ENCODE results near the gene LETM1. TPM values are rescaled to one million over a fixed set of nuclear protein-coding genes. Genes with fewer than 3 reads are reported as not detected.
A peak's percentile ranks its signal among the peaks of the same experiment; 100 is the strongest.

The LETM1 gene
- total and polyA plus RNA-seq, 2 of the 13 experiments (the other 11 are each of a cell fraction or from before 2014, with no cell fraction given) = 9.7 to 41.6 TPM

- TF ChIP-seq, protein P1, sequence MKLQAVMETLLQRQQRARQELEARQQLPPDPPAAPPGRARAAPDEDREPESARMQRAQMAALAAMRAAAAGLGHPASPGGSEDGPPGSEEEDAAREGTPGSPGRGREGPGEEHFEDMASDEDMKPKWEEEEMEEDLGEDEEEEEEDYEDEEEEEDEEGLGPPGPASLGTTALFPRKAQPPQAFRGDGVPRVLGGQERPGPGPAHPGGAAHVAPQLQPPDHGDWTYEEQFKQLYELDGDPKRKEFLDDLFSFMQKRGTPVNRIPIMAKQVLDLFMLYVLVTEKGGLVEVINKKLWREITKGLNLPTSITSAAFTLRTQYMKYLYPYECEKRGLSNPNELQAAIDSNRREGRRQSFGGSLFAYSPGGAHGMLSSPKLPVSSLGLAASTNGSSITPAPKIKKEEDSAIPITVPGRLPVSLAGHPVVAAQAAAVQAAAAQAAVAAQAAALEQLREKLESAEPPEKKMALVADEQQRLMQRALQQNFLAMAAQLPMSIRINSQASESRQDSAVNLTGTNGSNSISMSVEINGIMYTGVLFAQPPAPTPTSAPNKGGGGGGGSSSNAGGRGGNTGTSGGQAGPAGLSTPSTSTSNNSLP (IDR thresholded peaks at IDR 0.05; ENCODE audit: low read depth, low read length) = no peak
- peak; percentile 45; the same call in 1 of the 2 replicates for TF ChIP-seq ZC3H4 (CRISPR knock-in tag; IDR thresholded peaks at IDR 0.05; ENCODE audit: borderline replicate concordance)
- no peak for TF ChIP-seq FOSL1 (CRISPR knock-in tag; IDR thresholded peaks at IDR 0.05; ENCODE audit: borderline replicate concordance)
- no peak for TF ChIP-seq SAP130 (CRISPR knock-in tag; IDR thresholded peaks at IDR 0.05; ENCODE audit: low read depth)
Measured at GRCh38 chr4:1765409-1766072, 90.4 kb downstream of the LETM1 start (continued).

GRCh38 chr4:1764670-1765069, 91.3 kb downstream of the LETM1 start:
- in situ Hi-C loops (cut with HindIII; ENCODE audit: extremely low pct_ligation_motif_present, low pct_unique_long_range_greater_than_20kb) (no loop called here), intact Hi-C loops (cut with micrococcal nuclease; ENCODE audit: unreplicated experiment) (no loop called here)
- FAIRE-seq = no peak
- no peaks in the 10 kb centered on the region for H3K79me2 ChIP-seq (ENCODE audit: insufficient read depth, low read length)
- no TSS peak for BruUV-seq (replicated peaks)
- H3K9me3 ChIP-seq (ENCODE audit: low read length) = no peaks in the 10 kb centered on the region
- CTCF ChIA-PET (ENCODE audit: low intra/inter-chr PET ratio, low total read pairs) = interaction anchor here (2.0 to 2.2 kb wide), 2 partner anchors 16 to 45 kb away, joined by 6 to 14 read pairs; no protein-coding TSS in a partner anchor
- ATAC-seq = no peak
- no peaks in the 10 kb centered on the region for H4K20me1 ChIP-seq (ENCODE audit: insufficient read depth, low read length)
- no peak for DNase-seq (ENCODE audit: low spot score)
- POLR2A ChIA-PET = interaction anchor here (0.9 to 34.3 kb wide), 6 partner anchors 8 to 44 kb away, joined by 3 to 1258 read pairs (median 18); partner anchors contain the start of gene FGFR3
- no peaks in the 10 kb centered on the region for H3K36me3 ChIP-seq (replicated peaks in 1 of 2; ENCODE audit: control insufficient read depth in 1 of 2, insufficient read depth in 2 of 2, low read length in 2 of 2)
- no peak overlapping the region for H3K4me3 ChIP-seq (replicated peaks in 1 of 3; ENCODE audit: insufficient read depth in 1 of 3, low read depth in 2 of 3, low read length in 3 of 3)
- H3K27me3 ChIP-seq (ENCODE audit: control insufficient read depth in 1 of 2, insufficient read depth in 2 of 2, low read length in 2 of 2) = no peaks in the 10 kb centered on the region
- peak overlapping the region; percentile 95; the same call in 1 of the 2 replicates for H3K4me2 ChIP-seq (ENCODE audit: low read depth, low read length)
- no peak overlapping the region for H3K9ac ChIP-seq (ENCODE audit: insufficient read depth, low read depth, low read length)
- peak overlapping the region; percentile 93 for H3K27ac ChIP-seq (ENCODE audit: extremely low read length, insufficient read depth, low read length)
- H2AFZ ChIP-seq (ENCODE audit: low read length) = no peak overlapping the region
- peaks cover 79% of the 10 kb centered on the region for H3K4me1 ChIP-seq (ENCODE audit: insufficient read depth, low read length)
- WGBS (ENCODE audit: low lambda C conversion rate) = 74% methylated on average over 3 of the region's 9 CpGs
- TF ChIP-seq RBFOX2 (IDR thresholded peaks at IDR 0.05; ENCODE audit: low read depth, low read length) (0 out of 2 replicates have a peak, but pooled peaks have one; percentile 23), ZSCAN20 (CRISPR knock-in tag; IDR thresholded peaks at IDR 0.05; ENCODE audit: borderline replicate concordance) (no peak), ZNF598 (CRISPR knock-in tag; IDR thresholded peaks at IDR 0.05; ENCODE audit: borderline replicate concordance) (no peak), ELF1 (CRISPR knock-in tag; IDR thresholded peaks at IDR 0.05) (no peak), THAP8 (CRISPR knock-in tag; IDR thresholded peaks at IDR 0.05; ENCODE audit: borderline replicate concordance) (no peak), ZNF709 (CRISPR knock-in tag; IDR thresholded peaks at IDR 0.05) (no peak), HMG20A (CRISPR knock-in tag; IDR thresholded peaks at IDR 0.05; ENCODE audit: borderline replicate concordance) (no peak), MATR3 (CRISPR knock-in tag; IDR thresholded peaks at IDR 0.05) (no peak), RORA (CRISPR knock-in tag; IDR thresholded peaks at IDR 0.05) (no peak), ZNF263 (CRISPR knock-in tag; IDR thresholded peaks at IDR 0.05) (peak; percentile 75; the same call in 1 of the 2 replicates), CHCHD3 (CRISPR knock-in tag; IDR thresholded peaks at IDR 0.05) (no peak), ZNF414 (CRISPR knock-in tag; IDR thresholded peaks at IDR 0.05) (no peak), RFX3 (CRISPR knock-in tag; IDR thresholded peaks at IDR 0.05) (no peak), ZEB1 (IDR thresholded peaks at IDR 0.05; ENCODE audit: insufficient replicate concordance, low read depth) (no peak)
- TF ChIP-seq, protein P2, sequence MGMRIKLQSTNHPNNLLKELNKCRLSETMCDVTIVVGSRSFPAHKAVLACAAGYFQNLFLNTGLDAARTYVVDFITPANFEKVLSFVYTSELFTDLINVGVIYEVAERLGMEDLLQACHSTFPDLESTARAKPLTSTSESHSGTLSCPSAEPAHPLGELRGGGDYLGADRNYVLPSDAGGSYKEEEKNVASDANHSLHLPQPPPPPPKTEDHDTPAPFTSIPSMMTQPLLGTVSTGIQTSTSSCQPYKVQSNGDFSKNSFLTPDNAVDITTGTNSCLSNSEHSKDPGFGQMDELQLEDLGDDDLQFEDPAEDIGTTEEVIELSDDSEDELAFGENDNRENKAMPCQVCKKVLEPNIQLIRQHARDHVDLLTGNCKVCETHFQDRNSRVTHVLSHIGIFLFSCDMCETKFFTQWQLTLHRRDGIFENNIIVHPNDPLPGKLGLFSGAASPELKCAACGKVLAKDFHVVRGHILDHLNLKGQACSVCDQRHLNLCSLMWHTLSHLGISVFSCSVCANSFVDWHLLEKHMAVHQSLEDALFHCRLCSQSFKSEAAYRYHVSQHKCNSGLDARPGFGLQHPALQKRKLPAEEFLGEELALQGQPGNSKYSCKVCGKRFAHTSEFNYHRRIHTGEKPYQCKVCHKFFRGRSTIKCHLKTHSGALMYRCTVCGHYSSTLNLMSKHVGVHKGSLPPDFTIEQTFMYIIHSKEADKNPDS (CRISPR knock-in tag; IDR thresholded peaks at IDR 0.05) = no peak
